Osteoblast (primary cell): Measurements from ENCODE around the gene AGO4. TPM values are rescaled to one million over a fixed set of nuclear protein-coding genes. Genes with fewer than 3 reads are reported as not detected.
"Not testable (repeated sequence)": the region's sequence is repeated elsewhere in the genome, so short reads cannot be mapped to it uniquely, and the experiment has no call there.

Source experiments
- DNase-seq: peaks from one replicate; pipeline ENCODE4 v3.0.0; 2011; ENCODE audit warnings: low spot score, mixed read lengths; ENCODE audit not compliant: insufficient read length; ENCODE audit errors: missing footprints
- H2AFZ ChIP-seq: 2 replicates; pipeline ENCODE4 v1.6.0; 2011; ENCODE audit warnings: mild to moderate bottlenecking, low read length
- H3K27ac ChIP-seq: 2 replicates; pipeline ENCODE4 v1.5.1; 2011; ENCODE audit warnings: mild to moderate bottlenecking, low read depth, low read length, moderate library complexity
- H3K27me3 ChIP-seq: 2 replicates; pipeline ENCODE4 v1.6.0; 2012; ENCODE audit warnings: mild to moderate bottlenecking, control low read depth, inconsistent platforms, low read length, moderate library complexity; ENCODE audit not compliant: insufficient read depth
- H3K36me3 ChIP-seq: 2 replicates; pipeline ENCODE4 v1.5.1; 2011; ENCODE audit warnings: mild to moderate bottlenecking, low read length, control low read depth, moderate library complexity; ENCODE audit not compliant: insufficient read depth
- H3K4me1 ChIP-seq: 2 replicates; pipeline ENCODE4 v1.5.1; 2011; ENCODE audit warnings: mild to moderate bottlenecking, low read length, control low read depth, moderate library complexity; ENCODE audit not compliant: insufficient read depth
- H3K4me2 ChIP-seq: 2 replicates; pipeline ENCODE4 v1.6.0; 2011; ENCODE audit warnings: mild to moderate bottlenecking, low read length; ENCODE audit not compliant: insufficient read depth
- H3K4me3 ChIP-seq: fragments of 200-600 bp; sonication (generic); 3 replicates; pipeline ENCODE4 v1.5.1; 2012; ENCODE audit warnings: mild to moderate bottlenecking, low read length, inconsistent platforms; ENCODE audit not compliant: insufficient read depth
- H3K79me2 ChIP-seq: 2 replicates; pipeline ENCODE4 v1.6.0; 2012; ENCODE audit warnings: mild to moderate bottlenecking, low read length, control low read depth, inconsistent platforms; ENCODE audit not compliant: insufficient read depth
- H3K9me3 ChIP-seq: 2 replicates; pipeline ENCODE4 v1.5.1; 2011; ENCODE audit warnings: low read depth, low read length, control low read depth
- H4K20me1 ChIP-seq: 2 replicates; pipeline ENCODE4 v1.6.0; 2012; ENCODE audit warnings: mild to moderate bottlenecking, low read length, control low read depth; ENCODE audit not compliant: insufficient read depth
- CTCF ChIP-seq: IDR thresholded peaks from 2 replicates; pipeline ENCODE4 v1.5.1; 2011; ENCODE audit warnings: mild to moderate bottlenecking, low read depth, low read length, moderate library complexity; ENCODE audit errors: extremely low read depth
- total RNA-seq: library from RNA; depleted of rRNA; stranded (reverse); fragments of >200 nt; gene quantifications from 2 replicates; pipeline ENCODE4 v1.2.3, GENCODE V29; 2012

The AGO4 gene
- total RNA-seq, 1 donor: 23.2 TPM

GRCh38 chr1:35768350-35769187 lies 39.2 kb upstream of the AGO4 start:
- peaks cover 9% of the 10 kb centered on the region for H3K4me1 ChIP-seq
- no peaks in the 10 kb centered on the region for H3K27me3 ChIP-seq
- H4K20me1 ChIP-seq: no peaks in the 10 kb centered on the region
- H3K4me2 ChIP-seq: peak overlapping the region; percentile 86
- peak overlapping the region; percentile 93 for H3K4me3 ChIP-seq
- peaks cover 22% of the 10 kb centered on the region for H3K79me2 ChIP-seq
- peak overlapping the region; percentile 73 for H3K27ac ChIP-seq
- no peak for TF ChIP-seq CTCF
- H3K36me3 ChIP-seq: no peaks in the 10 kb centered on the region
- no peaks in the 10 kb centered on the region for H3K9me3 ChIP-seq
- H2AFZ ChIP-seq: peak overlapping the region; percentile 97
- DNase-seq: peak; percentile 44

- peak overlapping the region; percentile 73 for H3K27ac ChIP-seq
- H3K4me3 ChIP-seq: peak overlapping the region; percentile 93
- peak overlapping the region; percentile 97 for H2AFZ ChIP-seq
- no peak for TF ChIP-seq CTCF
- H3K4me1 ChIP-seq: peaks cover 9% of the 10 kb centered on the region
- H3K27me3 ChIP-seq: no peaks in the 10 kb centered on the region
- peak overlapping the region; percentile 86 for H3K4me2 ChIP-seq
- no peaks in the 10 kb centered on the region for H3K9me3 ChIP-seq
- H4K20me1 ChIP-seq: no peaks in the 10 kb centered on the region
- peak; percentile 98 for DNase-seq
- H3K36me3 ChIP-seq: no peaks in the 10 kb centered on the region
- peaks cover 22% of the 10 kb centered on the region for H3K79me2 ChIP-seq
These were observed 38.5 kb upstream of the AGO4 start for GRCh38 chr1:35769188-35769758.

GRCh38 chr1:35773711-35774110 lies 34.1 kb upstream of the AGO4 start:
- Histone ChIP-seq H3K36me3 (no peaks in the 10 kb centered on the region), H3K4me2 (no peak overlapping the region), H3K4me3 (no peak overlapping the region), H3K27me3 (no peaks in the 10 kb centered on the region), H3K9me3 (no peaks in the 10 kb centered on the region), H4K20me1 (no peaks in the 10 kb centered on the region), H3K79me2 (peaks cover under 1% of the 10 kb centered on the region), H3K4me1 (peaks cover 5% of the 10 kb centered on the region), H3K27ac (no peak overlapping the region), H2AFZ (no peak overlapping the region)
- DNase-seq: no peak
- no peak for TF ChIP-seq CTCF

- not testable (repeated sequence) for H3K27ac ChIP-seq, H2AFZ ChIP-seq, H3K27me3 ChIP-seq, H3K9me3 ChIP-seq, DNase-seq, H3K4me1 ChIP-seq, H3K79me2 ChIP-seq, H3K4me2 ChIP-seq, H3K36me3 ChIP-seq, H3K4me3 ChIP-seq, H4K20me1 ChIP-seq
These were observed 31.6 kb upstream of the AGO4 start for GRCh38 chr1:35776172-35776571.
